GM19099 (cell line): ENCODE measurements around the gene ITGB1BP1.

Experiments
- POLR2A ChIP-seq: IDR thresholded peaks from 3 replicates; pipeline ENCODE4 v1.6.1; 2011; ENCODE audit warnings: low read depth; ENCODE audit not compliant: insufficient read length; ENCODE audit errors: extremely low read depth

Gene ITGB1BP1, protein sequence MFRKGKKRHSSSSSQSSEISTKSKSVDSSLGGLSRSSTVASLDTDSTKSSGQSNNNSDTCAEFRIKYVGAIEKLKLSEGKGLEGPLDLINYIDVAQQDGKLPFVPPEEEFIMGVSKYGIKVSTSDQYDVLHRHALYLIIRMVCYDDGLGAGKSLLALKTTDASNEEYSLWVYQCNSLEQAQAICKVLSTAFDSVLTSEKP

DNA sequence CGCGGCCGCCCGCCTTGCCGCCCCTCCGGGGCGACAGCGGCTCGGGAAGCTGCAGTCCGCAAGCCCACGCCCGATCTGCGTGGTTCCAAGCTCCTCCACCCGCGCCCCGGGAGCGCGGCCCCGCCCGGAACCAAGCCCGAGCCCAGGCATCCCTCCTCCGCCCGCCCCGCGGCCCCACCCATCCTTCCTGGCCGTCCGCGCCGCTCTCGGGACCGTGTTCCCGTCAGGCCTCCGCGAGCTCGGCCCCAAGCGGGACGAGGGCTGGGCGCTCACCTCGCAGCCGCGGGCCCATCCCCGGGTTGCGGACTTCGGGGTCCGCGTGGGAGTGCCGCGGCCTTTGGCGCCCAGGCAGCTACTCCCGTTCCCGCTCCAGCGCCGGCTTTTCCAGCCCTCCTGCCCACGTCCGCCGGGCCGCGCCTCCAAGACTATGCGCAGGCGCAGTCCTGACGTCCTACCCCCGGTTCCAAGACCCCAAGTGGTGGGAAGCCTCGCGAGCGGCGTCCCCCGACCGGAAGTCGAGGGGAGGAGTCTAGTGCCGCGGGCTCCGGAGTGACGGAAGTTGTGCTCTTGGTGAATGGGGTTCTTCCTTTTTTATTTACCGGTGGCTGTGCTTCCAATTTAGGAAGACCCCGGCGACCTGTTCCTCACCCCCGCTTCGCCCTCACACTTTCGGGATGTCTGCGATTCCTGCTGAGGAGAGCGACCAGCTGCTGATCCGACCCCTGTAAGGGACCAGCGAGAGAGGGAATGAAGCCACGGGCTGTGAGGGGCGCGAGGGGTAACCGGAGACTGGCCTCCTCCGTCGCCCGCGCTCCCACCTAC, at the start of gene ITGB1BP1, which contains the start of gene CPSF3:
TSS of gene ITGB1BP1 (minus strand) at position 429 of the 822 bp plus-strand sequence. CDS start 4,831 bp downstream, outside the sequence.
TSS of gene CPSF3 (plus strand) at position 555 of the 822 bp plus-strand sequence. CDS start at position 675, 120 bp downstream.
- TF ChIP-seq POLR2A = peak; percentile 61

DNA sequence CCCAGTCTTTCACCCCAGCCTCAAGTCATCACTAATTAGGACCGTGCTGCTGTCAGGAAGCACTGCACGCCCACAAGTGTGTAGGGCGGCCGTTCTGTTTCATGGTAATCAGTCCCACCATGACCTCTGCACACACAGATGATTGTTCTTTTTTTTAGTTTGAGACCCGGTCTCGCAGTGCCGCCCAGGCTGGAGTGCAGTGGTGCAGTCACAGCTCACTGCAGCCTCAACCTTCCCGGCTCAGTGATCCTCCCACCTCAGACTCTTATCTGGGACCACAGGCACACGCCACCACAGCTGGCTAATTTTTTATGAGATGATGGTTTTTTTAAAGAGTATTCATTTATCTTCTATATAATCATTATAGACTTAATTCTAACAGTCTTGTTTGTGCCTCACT, 49.2 kb upstream of the ITGB1BP1 start:
- TF ChIP-seq POLR2A = no peak

DNA sequence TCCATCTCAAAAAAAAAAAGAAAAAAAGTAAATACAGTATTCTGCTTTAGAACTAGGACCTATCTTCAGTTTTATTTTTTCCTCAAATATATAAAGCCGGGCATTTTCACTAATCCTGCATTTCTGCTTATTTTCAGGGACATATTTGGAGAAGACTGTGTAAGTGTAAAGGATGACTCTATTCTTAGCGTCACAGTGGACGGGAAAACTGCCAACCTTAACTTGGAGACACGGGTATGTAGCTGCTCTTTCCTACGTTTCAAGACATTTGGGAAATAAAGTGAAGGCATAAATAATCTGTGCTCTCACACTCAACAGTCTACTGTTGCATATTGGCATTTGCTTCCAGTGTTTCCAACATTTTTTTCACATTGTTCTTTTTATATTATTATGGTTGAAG, 47.9 kb upstream of the ITGB1BP1 start:
- TF ChIP-seq POLR2A = no peak

DNA sequence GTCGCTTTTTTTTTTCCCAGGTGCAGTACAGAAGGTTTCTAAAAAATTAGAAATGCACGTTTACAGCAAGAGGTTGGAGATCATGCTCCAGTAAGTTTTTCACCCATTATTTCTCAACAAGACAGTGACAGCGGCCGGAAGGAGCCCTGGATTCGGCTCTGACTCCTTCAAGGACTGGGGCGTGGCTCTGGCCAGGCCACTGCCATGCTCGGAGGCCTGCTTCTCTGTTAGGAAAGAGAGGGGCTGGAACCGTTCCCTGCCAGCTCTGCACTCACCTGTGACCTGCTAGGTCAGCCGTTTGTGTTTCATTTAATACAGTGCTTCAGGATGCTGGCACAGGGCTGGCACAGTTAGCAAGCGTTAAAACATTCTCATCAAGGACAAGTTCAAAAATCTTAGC, 44.4 kb upstream of the ITGB1BP1 start:
- no peak for TF ChIP-seq POLR2A

DNA sequence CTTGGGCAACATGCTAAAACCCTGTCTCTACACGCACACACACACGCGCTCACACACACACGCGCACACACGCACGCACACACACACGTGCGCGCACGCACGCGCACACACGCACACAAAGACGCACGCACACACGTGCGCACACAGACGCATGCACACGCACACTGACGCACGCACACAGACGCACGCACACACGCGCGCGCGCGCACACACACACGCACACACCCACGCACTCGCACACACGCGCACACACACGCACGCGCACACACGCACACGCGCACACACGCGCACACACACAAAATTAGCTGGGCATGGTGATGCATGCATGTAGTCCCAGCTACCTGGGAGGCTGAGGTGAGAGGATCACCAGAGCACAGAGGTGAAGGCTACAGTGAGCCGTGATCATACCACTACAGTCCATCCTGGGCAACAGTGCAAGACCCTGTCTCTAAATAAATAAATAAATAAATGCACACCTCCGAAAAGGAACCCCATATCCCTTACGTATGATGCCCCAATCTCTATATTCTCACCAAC, 42.9 kb upstream of the ITGB1BP1 start:
- no peak for TF ChIP-seq POLR2A

DNA sequence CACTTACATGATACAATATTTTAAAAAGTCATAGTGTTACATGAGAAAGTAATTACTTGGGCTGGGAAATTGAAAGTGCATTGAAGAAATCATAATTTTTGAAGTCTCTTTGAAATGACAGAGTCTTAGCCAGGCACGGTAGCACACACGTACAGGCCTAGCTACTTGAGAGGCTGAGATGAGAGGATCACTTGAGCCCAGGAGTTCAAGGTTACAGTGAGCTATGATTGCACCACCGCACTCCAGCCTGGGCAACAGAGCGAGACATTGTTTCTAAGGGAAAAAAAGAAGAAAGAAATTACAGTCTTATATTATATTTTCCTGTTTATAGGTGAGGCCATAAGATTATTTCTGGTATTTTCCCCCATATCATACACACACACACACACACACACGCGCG, 41.8 kb upstream of the ITGB1BP1 start:
- no peak for TF ChIP-seq POLR2A

DNA sequence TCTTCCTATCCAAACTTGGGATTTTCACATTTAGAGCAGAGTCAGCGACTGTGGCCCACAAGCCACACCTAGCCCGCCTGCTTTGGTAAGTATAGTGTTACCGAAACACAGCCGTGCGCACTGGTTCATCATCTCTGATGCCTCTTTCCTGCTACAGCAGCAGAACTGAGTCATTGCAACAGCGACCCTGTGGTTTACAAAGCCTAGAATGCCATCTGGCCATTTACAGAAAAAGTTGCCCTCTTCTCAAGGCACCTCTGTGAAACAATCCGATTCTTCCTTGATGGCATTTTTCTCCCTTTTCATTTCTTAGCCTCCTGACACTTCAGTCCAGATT, 40.3 kb upstream of the ITGB1BP1 start:
- TF ChIP-seq POLR2A = no peak

DNA sequence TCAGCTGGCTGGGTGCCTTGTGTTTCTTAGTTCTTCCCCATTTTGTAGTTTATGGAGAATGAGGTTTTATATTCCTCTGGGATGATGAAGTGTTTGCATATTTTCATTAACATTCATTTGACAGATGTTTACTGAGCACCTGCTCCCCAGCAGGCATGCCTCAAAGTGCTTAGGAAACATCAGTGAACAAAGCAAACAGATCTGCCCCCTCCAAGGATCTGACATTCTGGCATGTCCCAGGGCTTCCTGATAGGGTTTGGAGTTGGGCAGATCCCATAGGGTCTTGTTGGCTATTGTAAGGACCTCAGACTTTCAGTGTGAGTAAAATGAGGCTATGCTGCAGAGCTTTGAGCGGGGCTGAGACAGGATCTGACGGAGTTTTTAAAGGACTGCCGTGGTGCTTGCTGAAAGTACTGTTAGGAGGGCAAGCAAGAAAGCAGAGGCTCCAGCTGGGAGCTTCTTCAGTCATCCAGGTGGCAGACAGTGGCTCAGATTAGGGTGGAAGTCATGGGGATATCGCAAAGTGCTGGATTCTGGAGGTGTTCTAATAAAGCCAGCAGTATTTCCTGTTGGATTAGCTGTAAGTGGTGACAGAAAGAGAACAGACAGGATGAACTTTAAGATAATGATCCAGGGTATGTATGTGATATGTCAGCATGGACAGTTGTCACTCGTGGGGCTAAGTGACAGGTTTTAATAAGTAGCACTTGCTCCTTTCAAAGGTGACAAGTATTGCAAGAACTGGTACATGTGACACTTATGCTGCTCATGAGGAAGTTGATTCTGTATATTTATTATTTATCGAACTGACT, 39.8 kb upstream of the ITGB1BP1 start:
- TF ChIP-seq POLR2A = no peak

DNA sequence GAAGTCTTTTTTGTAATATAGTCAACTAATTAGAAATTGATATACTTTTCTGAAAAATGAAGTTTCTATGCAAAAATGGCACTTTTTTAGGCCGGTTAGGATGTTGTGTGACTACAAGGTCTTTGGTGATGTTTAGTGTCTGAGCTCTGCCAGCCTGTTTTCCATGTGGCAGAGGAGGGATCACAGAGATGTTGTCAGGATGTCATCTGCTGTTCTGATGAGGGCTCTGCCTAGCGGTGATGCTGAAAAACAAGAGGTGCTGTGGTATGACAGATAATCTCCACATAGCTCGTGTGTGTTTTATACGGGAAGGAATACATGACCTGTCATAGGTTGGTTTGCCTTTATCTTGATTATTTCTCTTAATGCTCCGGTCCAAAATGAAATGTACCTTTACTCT, 39.0 kb upstream of the ITGB1BP1 start:
- no peak for TF ChIP-seq POLR2A

DNA sequence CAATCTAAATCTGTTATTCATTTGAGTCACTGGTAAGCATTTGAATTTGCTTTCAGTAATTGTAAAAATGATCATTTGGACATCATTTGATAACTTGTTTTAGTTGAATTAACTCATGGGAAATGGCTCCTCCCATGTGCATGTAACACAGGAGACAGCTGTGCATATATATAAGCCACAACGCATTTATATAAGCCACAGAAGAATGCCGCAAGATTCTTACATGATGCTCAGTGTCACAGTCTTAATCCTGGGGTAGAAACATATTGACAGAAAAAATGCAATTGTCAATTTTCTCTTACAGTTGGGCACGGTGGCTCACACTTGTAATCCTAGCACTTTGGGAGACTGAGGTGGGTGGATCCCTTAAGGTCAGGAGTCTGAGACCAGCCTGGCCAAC, 37.8 kb upstream of the ITGB1BP1 start:
- no peak for TF ChIP-seq POLR2A

DNA sequence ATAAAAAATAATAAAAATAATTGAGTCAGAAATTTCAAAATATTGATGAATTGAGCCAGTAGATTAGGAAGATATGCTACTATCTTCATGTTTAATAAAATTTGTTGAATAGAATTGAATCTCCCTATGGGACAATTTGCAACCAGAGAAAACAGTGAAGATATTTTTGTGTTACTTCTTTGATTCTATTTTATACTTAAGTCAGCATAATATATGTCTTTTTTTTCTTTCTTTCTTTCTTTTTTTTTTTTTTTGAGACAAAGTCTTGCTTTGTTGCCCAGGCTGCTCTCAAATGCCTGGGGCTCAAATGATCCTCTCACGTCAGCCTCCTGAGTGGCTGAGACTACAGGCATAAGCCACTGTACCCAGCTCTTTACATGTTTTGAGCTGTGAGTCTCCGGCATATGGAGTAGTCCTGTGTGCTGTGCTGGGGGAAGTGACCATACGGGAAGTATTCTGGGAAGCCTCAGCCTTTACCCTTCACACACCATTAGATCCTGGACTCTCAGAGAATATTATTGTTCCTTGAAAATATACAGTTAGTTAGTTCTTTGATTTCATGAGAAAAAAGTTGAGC, 37.2 kb upstream of the ITGB1BP1 start:
- no peak for TF ChIP-seq POLR2A

DNA sequence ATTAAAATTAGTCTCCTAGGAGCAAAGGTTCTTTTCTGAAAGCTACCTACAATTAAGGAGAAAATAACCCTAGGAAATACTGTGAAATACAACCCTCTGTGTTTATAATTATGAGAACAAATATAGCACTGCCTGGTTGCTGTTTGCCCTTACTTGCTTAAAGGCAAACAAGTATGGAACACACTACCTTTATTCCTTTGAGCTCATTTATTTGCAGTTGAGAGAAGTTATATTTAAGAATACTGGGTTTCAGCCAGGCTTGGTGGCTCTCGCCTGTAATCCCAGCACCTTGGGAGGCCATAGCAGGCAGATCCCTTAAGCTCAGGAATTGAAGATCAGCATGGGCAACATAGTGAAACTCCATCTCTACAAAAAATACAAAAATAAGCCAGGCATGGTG, 27.9 kb upstream of the ITGB1BP1 start:
- TF ChIP-seq POLR2A = no peak

DNA sequence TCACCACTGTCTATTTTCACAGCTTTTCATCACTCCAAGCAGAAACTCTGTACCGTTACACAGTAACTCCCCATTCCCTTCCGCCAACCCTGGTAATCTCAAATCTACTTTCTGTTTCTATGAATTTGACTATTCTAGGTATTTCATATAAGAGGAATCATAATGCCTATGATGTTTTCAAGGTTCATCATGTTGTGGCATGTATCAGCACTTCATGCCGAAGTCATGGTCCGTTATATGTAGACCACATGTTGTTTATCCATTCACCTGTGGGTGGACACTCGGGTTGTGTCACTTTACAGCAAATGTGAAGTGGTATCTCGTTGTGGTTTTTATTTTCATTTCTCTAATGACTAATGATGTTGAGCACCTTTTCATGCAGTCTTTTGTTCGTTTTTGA, 21.8 kb upstream of the ITGB1BP1 start:
- no peak for TF ChIP-seq POLR2A

DNA sequence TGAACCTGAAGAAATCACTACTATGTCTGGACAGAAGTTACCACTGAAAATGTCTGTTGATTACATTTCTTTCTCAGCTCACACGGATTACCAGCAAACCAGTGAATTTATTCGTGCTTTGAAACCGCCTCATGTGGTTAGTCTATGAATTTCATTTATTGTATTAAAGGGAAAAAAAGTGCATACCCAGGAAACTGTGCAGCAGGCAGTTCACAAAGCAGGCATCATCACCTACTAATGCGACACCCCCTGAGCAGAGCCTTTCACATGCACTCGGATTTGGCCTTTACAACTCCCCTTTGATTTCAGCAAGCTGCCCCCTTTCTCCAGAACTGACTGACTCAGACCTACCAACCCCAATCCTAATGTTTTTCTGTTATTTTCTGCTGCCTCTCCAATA, 20.2 kb upstream of the ITGB1BP1 start:
- TF ChIP-seq POLR2A = no peak

DNA sequence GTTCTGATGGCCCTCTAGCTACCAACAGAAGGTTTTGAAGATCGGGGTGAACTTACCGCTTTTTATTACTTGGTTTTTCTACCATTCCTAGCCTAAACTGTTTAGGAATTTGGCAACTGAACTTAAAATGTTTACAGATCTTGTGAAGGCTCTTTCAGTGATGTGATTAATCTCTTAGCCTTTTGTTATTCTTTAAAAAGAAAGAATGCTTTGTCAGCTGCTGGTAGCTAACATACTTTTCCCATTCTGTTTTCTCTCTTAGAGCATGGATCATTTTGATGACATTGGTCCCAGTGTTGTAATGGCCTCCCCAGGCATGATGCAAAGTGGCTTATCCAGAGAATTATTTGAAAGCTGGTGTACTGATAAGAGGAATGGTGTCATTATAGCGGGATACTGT, 18.2 kb upstream of the ITGB1BP1 start:
- no peak for TF ChIP-seq POLR2A
